Uterus (tissue), 4 donors: Measurements from ENCODE around the gene CCDC178. TPM values are rescaled to one million over a fixed set of nuclear protein-coding genes. Genes with fewer than 3 reads are reported as not detected.

Source experiments
- DNase-seq, 2 donors: peaks; one replicate each; pipeline ENCODE4 v3.0.0-alpha.2; 2019 to 2020
- H3K27ac ChIP-seq, 2 donors: fragments of 200-600 bp; sonication (generic); 1 replicate in 1 of 2; 2 replicates in 1 of 2; pipeline ENCODE4 v1.5.1; 2016 to 2018
- H3K27me3 ChIP-seq, 2 donors: fragments of 200-600 bp; sonication (generic); one replicate each; pipeline ENCODE4 v1.5.1; 2018 to 2019; ENCODE audit warnings: control low read depth in 1 of 2
- H3K36me3 ChIP-seq, 2 donors: fragments of 200-600 bp; sonication (generic); one replicate each; pipeline ENCODE4 v1.5.1; 2019; ENCODE audit warnings: control low read depth in 1 of 2
- H3K4me1 ChIP-seq, 2 donors: fragments of 200-600 bp; sonication (generic); one replicate each; pipeline ENCODE4 v1.5.1; 2018 to 2019; ENCODE audit warnings: control low read depth in 1 of 2
- H3K4me3 ChIP-seq, 2 donors: fragments of 200-600 bp; sonication (generic); 1 replicate in 1 of 2; 2 replicates in 1 of 2; pipeline ENCODE4 v1.5.1; 2018 to 2019; ENCODE audit warnings: mild to moderate bottlenecking in 1 of 2
- H3K9me3 ChIP-seq, 2 donors: fragments of 200-600 bp; sonication (generic); one replicate each; pipeline ENCODE4 v1.5.1; 2019; ENCODE audit warnings: control low read depth in 1 of 2
- POLR2A ChIP-seq, 2 donors: fragments of 450-650 bp; IDR thresholded peaks; one replicate each; pipeline ENCODE4 v1.6.1; 2016; ENCODE audit warnings: antibody characterized with exemption in 2 of 2, mild to moderate bottlenecking in 1 of 2, moderate library complexity in 1 of 2
- intact Hi-C: fragments of 100-400 bp; cut with DNase I; formaldehyde crosslinking; loops from one replicate; pipeline ENCODE4 v1.15.1; 2023; ENCODE audit warnings: low total_unique reads
- total RNA-seq, 4 donors: library from RNA; depleted of rRNA in 3 of 4; stranded (reverse); fragments of >200 nt in 3 of 4; gene quantifications; one replicate each; pipeline versions ENCODE4 v1.1.0 to v1.2.4, GENCODE V29; 2014 to 2023
- TF ChIP-seq, protein P1 (sequence below), 4 experiments: fragments of 200-600 bp in 2 of 4; fragments of 450-650 bp in 2 of 4; sonication (generic) in 2 of 4; IDR thresholded peaks; one replicate each; pipeline ENCODE4 v1.5.1; 2016 to 2019; ENCODE audit warnings: antibody characterized with exemption in 4 of 4, mild to moderate bottlenecking in 2 of 4, moderate library complexity in 1 of 4
- donor health status: DM: yes; HTN: yes; CAD: no.

The CCDC178 gene
- total RNA-seq, 4 donors from 2014 or later = 1.0 to 28.7 (median 8.8) TPM

DNA sequence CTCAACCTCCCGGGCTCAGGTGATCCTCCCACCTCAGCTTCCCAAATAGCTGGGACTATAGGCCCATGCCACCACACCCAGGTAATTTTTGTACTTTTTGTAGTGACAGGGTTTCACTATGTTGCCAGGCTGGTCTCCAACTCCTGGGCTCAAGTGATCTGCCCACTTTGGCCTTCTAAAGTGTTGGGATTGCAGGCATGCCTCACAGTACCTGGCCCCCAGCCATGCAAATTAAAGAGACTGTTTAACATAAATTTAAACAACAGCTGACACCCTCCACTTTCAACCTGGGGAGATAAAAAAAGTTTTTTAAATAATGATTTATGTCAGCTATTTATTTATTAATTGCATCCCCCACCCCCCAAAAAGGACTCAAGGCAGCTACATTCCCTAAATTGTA is 234.7 kb downstream of the CCDC178 start:
- no peak overlapping the region for H3K27ac ChIP-seq
- no peak for DNase-seq
- intact Hi-C loops = no loop called here
- H3K4me3 ChIP-seq = no peak overlapping the region
- no peak for TF ChIP-seq POLR2A (IDR thresholded peaks at IDR 0.05)
- TF ChIP-seq, protein P1, sequence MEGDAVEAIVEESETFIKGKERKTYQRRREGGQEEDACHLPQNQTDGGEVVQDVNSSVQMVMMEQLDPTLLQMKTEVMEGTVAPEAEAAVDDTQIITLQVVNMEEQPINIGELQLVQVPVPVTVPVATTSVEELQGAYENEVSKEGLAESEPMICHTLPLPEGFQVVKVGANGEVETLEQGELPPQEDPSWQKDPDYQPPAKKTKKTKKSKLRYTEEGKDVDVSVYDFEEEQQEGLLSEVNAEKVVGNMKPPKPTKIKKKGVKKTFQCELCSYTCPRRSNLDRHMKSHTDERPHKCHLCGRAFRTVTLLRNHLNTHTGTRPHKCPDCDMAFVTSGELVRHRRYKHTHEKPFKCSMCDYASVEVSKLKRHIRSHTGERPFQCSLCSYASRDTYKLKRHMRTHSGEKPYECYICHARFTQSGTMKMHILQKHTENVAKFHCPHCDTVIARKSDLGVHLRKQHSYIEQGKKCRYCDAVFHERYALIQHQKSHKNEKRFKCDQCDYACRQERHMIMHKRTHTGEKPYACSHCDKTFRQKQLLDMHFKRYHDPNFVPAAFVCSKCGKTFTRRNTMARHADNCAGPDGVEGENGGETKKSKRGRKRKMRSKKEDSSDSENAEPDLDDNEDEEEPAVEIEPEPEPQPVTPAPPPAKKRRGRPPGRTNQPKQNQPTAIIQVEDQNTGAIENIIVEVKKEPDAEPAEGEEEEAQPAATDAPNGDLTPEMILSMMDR (IDR thresholded peaks at IDR 0.05) = no peak
- no peaks in the 10 kb centered on the region for H3K36me3 ChIP-seq
- no peaks in the 10 kb centered on the region for H3K9me3 ChIP-seq
- no peaks in the 10 kb centered on the region for H3K27me3 ChIP-seq
- no peaks in the 10 kb centered on the region for H3K4me1 ChIP-seq

DNA sequence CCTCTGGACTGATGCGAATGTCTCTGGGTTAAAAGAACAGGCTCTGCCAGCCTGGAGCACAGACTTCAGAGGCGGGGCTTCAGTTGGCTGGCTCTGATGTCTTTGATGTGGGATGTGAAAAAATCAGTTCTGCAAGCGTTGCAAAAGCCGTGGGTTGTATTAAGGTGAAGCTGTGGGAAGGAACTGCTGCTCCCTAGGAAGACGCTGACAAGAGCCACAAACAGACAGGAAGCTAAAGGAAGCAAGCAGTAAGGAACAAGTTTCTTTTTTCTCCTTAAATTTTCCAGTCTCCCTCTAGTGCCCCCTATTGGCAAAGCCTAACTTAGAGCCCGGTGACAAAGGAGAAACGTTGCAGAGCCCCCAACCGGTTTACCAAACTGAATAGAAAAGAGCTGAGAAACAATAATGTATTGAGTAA is 239.0 kb downstream of the CCDC178 start:
- Histone ChIP-seq H3K4me3 (no peak overlapping the region), H3K27ac (no peak overlapping the region), H3K4me1 (no peaks in the 10 kb centered on the region), H3K9me3 (no peaks in the 10 kb centered on the region), H3K36me3 (no peaks in the 10 kb centered on the region), H3K27me3 (no peaks in the 10 kb centered on the region)
- no peak for DNase-seq
- TF ChIP-seq, protein P1 (IDR thresholded peaks at IDR 0.05) = peak in 1 of 4 experiments; percentile 10
- no peak for TF ChIP-seq POLR2A (IDR thresholded peaks at IDR 0.05)
- intact Hi-C loops = no loop called here

DNA sequence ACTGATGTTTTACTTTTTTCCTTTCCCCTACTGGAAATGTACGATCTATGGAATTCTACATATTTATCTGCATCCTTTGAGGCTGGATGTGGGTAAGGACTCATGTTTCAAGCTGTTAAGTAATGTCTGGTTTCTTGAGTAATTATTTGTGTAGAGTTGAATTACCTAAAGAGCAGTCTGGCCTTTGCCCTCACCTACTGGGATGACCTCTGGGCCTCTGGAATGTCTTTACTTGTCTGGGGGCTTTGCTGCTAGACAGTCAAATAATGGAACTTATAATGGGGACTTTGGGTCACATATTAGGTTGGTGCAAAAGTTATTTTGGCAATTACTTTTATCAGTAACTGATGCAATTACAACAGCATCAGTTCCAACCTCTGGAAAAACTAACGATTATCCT is 244.7 kb downstream of the CCDC178 start:
- no peaks in the 10 kb centered on the region for H3K9me3 ChIP-seq
- DNase-seq = no peak
- TF ChIP-seq, protein P1 (IDR thresholded peaks at IDR 0.05) = no peak
- TF ChIP-seq POLR2A (IDR thresholded peaks at IDR 0.05) = no peak

DNA sequence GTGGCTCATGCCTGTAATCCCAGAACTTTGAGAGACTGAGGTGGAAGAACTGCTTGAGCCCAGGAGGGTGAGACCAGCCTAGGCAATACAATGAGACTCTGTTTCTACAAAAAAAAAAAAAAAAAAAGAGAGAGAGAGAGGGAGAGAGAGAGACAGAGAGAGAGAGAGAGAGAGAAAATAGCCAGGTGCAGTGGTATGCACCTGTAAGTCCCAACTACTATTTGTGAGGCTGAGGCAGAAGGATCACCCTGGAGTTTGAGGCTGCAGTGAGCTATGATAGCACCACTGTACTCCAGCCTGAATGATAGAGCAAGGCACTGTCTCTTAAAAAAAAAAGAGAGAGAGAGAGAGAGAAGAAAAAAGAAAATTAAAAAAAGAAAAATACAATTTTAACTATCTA is 245.7 kb downstream of the CCDC178 start:
- TF ChIP-seq POLR2A (IDR thresholded peaks at IDR 0.05) = no peak
- TF ChIP-seq, protein P1 (IDR thresholded peaks at IDR 0.05) = no peak
- intact Hi-C loops = no loop called here
- Histone ChIP-seq H3K4me1 (no peaks in the 10 kb centered on the region), H3K27ac (no peak overlapping the region), H3K27me3 (no peaks in the 10 kb centered on the region), H3K36me3 (no peaks in the 10 kb centered on the region), H3K9me3 (no peaks in the 10 kb centered on the region), H3K4me3 (no peak overlapping the region)
- DNase-seq = no peak

More for the DNA sequence above, 244.7 kb downstream of the CCDC178 start:
- H3K36me3 ChIP-seq = no peaks in the 10 kb centered on the region
- H3K4me3 ChIP-seq = no peak overlapping the region
- H3K27me3 ChIP-seq = no peaks in the 10 kb centered on the region
- H3K4me1 ChIP-seq = no peaks in the 10 kb centered on the region
- intact Hi-C loops = no loop called here
- H3K27ac ChIP-seq = no peak overlapping the region

DNA sequence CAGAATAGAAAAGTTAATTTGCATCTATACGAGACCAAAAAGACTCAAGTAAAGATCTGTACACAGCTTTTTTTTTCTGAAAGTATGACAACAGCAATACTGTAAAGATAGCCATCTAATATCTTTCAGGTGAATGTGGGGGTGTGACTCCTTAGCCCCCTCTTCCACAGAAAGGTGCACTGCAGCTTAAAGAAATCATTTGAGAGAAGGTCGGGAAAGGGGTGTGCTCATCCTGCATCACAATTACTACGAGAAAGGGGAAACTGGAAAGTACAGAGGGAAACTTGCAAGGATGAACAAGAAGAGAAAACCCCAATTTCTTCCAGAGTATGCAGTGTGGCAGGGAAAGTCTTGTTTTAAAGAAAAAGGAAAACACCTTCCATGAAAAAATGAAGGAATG is 255.6 kb downstream of the CCDC178 start:
- intact Hi-C loops = no loop called here
- H3K27me3 ChIP-seq = no peaks in the 10 kb centered on the region
- no peaks in the 10 kb centered on the region for H3K4me1 ChIP-seq
- TF ChIP-seq POLR2A (IDR thresholded peaks at IDR 0.05) = no peak
- TF ChIP-seq, protein P1 (IDR thresholded peaks at IDR 0.05) = no peak
- DNase-seq = no peak
- H3K36me3 ChIP-seq = no peaks in the 10 kb centered on the region
- no peak overlapping the region for H3K4me3 ChIP-seq
- no peak overlapping the region for H3K27ac ChIP-seq
- no peaks in the 10 kb centered on the region for H3K9me3 ChIP-seq
